ENCODE results near the gene TMEM94.

Gene TMEM94

DNA sequence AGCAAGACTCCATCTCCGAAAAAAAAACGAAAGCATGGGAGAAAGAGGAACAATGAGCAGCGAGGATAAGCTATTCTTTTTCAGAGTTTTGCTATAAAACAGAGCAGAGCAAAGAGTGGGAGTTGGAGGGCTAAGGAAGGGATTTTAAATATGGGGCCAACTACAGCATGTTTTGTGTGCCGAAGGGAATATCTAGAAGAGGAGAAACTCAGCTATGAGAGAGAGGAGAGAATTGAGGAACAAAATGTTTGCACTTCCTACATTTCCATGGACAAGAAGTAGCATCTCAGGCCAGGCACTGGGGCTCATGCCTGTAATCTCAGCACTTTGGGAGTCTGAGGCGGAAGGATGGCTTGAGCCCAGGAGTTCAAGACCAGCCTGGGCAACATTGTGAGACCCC lies 37.9 kb upstream of the TMEM94 start:
- no peaks in the 10 kb centered on the region for H3K4me1 ChIP-seq (ENCODE audit: control insufficient read depth in 1 of 2, insufficient read depth in 2 of 2, low read length in 2 of 2)
- no peak overlapping the region for H3K23ac ChIP-seq (ENCODE audit: low read length)

DNA sequence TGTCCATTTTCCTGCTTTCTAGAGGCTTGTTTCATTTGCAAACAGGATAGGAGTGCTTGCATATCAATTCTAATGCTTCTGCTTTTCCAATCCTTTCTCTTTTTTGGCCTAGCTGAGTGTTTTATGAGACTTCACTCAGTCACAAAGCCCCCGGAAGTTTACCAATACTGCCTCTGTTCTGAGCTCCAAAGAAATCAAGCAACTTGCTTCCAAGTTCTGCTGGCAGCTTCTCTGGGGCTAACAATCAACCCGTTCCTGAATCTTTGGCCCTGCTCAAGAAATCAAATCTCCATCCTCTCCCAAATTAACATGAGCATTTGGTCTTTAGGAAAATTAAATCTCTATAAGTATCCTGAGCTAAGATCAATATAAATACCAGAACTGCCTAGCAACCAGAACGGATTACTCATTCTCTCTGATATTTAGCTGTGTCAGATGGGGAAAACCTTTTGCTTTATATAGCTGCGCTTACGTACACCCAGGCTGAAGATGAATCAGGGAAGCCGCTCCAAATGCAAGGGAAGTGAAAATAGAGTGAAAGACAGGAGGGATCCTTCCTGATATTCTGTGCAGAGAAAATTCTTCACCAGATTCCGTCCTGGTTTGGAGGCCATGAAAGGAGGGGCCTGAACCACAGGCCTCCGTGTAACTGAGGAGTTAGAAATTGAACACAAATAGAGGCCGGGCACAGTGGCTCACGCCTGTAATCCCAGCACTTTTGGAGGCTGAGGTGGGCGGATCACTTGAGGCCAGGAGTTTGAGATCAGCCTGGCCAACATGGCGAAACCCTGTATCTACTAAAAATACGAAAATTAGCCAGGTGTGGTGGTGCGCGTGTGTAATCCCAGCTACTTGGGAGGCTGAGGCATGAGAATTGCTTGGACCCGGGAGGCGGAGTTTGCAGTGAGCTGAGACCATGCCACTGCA lies 27.6 kb upstream of the TMEM94 start:
- no peak overlapping the region for H2BK5ac ChIP-seq (ENCODE audit: low read depth, low read length, poor library complexity)
- peaks cover 3% of the 10 kb centered on the region in 2 experiments for H3K4me1 ChIP-seq (ENCODE audit: control insufficient read depth in 1 of 2, insufficient read depth in 2 of 2, low read length in 2 of 2)
- H3K79me2 ChIP-seq (ENCODE audit: control insufficient read depth, insufficient read depth, low read length, poor library complexity): no peaks in the 10 kb centered on the region
- H3K23ac ChIP-seq (ENCODE audit: low read length): no peak overlapping the region
- H2BK120ac ChIP-seq (ENCODE audit: insufficient read depth, low read length, poor library complexity): no peak overlapping the region
- no peak overlapping the region for H4K8ac ChIP-seq (ENCODE audit: low read depth, low read length)
- H4K91ac ChIP-seq (ENCODE audit: low read depth, low read length): peak overlapping the region; percentile 43
- DNase-seq: peak in 1 of 2 donors; percentile 57
- H3K9me3 ChIP-seq (ENCODE audit: insufficient read depth, low read depth, low read length): no peaks in the 10 kb centered on the region
- H3K9ac ChIP-seq (ENCODE audit: low read length): no peak overlapping the region
- H2AK5ac ChIP-seq (ENCODE audit: low read length): no peak overlapping the region
- H3K36me3 ChIP-seq (ENCODE audit: control insufficient read depth in 1 of 2, insufficient read depth in 2 of 2, low read length in 2 of 2): no peaks in the 10 kb centered on the region
- no peaks in the 10 kb centered on the region for H3K27me3 ChIP-seq (ENCODE audit: insufficient read depth, low read length)
- no CpG with 5 or more reads among the region's 17 CpGs for WGBS (ENCODE audit: extremely low coverage, insufficient coverage, insufficient read length)
- H4K12ac ChIP-seq (ENCODE audit: low read depth, low read length): no peak overlapping the region
- no peak overlapping the region for H3K27ac ChIP-seq (ENCODE audit: low read depth, low read length)
- H3K14ac ChIP-seq (ENCODE audit: low read length): no peak overlapping the region
- no peak overlapping the region for H3K4ac ChIP-seq (ENCODE audit: low read depth, low read length)
- no peak overlapping the region for H3K4me2 ChIP-seq (ENCODE audit: low read length)
- H2AFZ ChIP-seq (ENCODE audit: insufficient read depth, low read length, poor library complexity): no peak overlapping the region
- no peak overlapping the region for H3K4me3 ChIP-seq (ENCODE audit: low read depth, low read length)
- H3K18ac ChIP-seq (ENCODE audit: low read length): no peak overlapping the region
- no peak overlapping the region for H2BK12ac ChIP-seq (ENCODE audit: low read length)
- peaks cover 7% of the 10 kb centered on the region for H3K79me1 ChIP-seq (ENCODE audit: low read length)

More for the DNA sequence above, 37.9 kb upstream of the TMEM94 start:
- H3K27me3 ChIP-seq (ENCODE audit: insufficient read depth, low read length): no peaks in the 10 kb centered on the region
- H2AK5ac ChIP-seq (ENCODE audit: low read length): no peak overlapping the region
- H4K91ac ChIP-seq (ENCODE audit: low read depth, low read length): no peak overlapping the region
- no peak overlapping the region for H2BK120ac ChIP-seq (ENCODE audit: insufficient read depth, low read length, poor library complexity)
- H3K9ac ChIP-seq (ENCODE audit: low read length): no peak overlapping the region
- H3K36me3 ChIP-seq (ENCODE audit: control insufficient read depth in 1 of 2, insufficient read depth in 2 of 2, low read length in 2 of 2): no peaks in the 10 kb centered on the region
- no peak overlapping the region for H2BK12ac ChIP-seq (ENCODE audit: low read length)
- H3K14ac ChIP-seq (ENCODE audit: low read length): no peak overlapping the region
- H3K4me3 ChIP-seq (ENCODE audit: low read depth, low read length): no peak overlapping the region
- no peaks in the 10 kb centered on the region for H3K79me2 ChIP-seq (ENCODE audit: control insufficient read depth, insufficient read depth, low read length, poor library complexity)
- H3K9me3 ChIP-seq (ENCODE audit: insufficient read depth, low read depth, low read length): no peaks in the 10 kb centered on the region
- H3K18ac ChIP-seq (ENCODE audit: low read length): no peak overlapping the region
- H2BK5ac ChIP-seq (ENCODE audit: low read depth, low read length, poor library complexity): no peak overlapping the region
- no peak overlapping the region for H3K27ac ChIP-seq (ENCODE audit: low read depth, low read length)
- WGBS (ENCODE audit: extremely low coverage, insufficient coverage, insufficient read length): no CpG with 5 or more reads among the region's 5 CpGs
- no peak overlapping the region for H4K12ac ChIP-seq (ENCODE audit: low read depth, low read length)
- H3K4ac ChIP-seq (ENCODE audit: low read depth, low read length): no peak overlapping the region
- no peak overlapping the region for H3K4me2 ChIP-seq (ENCODE audit: low read length)
- no peaks in the 10 kb centered on the region for H3K79me1 ChIP-seq (ENCODE audit: low read length)
- DNase-seq: no peak
- H2AFZ ChIP-seq (ENCODE audit: insufficient read depth, low read length, poor library complexity): no peak overlapping the region
- H4K8ac ChIP-seq (ENCODE audit: low read depth, low read length): no peak overlapping the region

GRCh38 chr17:75430159-75430974 lies 26.1 kb upstream of the TMEM94 start:
- Histone ChIP-seq H2BK12ac (ENCODE audit: low read length) (peak overlapping the region; percentile 71), H4K12ac (ENCODE audit: low read depth, low read length) (no peak overlapping the region), H2AFZ (ENCODE audit: insufficient read depth, low read length, poor library complexity) (peak overlapping the region; percentile 30), H3K9me3 (ENCODE audit: insufficient read depth, low read depth, low read length) (no peaks in the 10 kb centered on the region), H3K18ac (ENCODE audit: low read length) (no peak overlapping the region), H3K79me2 (ENCODE audit: control insufficient read depth, insufficient read depth, low read length, poor library complexity) (no peaks in the 10 kb centered on the region), H3K27ac (ENCODE audit: low read depth, low read length) (peak overlapping the region; percentile 75), H3K9ac (ENCODE audit: low read length) (no peak overlapping the region), H2BK5ac (ENCODE audit: low read depth, low read length, poor library complexity) (peak overlapping the region; percentile 25), H3K4me1 (ENCODE audit: control insufficient read depth in 1 of 2, insufficient read depth in 2 of 2, low read length in 2 of 2) (peaks cover 3% of the 10 kb centered on the region in 2 experiments), H3K14ac (ENCODE audit: low read length) (no peak overlapping the region), H3K23ac (ENCODE audit: low read length) (no peak overlapping the region), H2BK120ac (ENCODE audit: insufficient read depth, low read length, poor library complexity) (peak overlapping the region; percentile 57), H3K36me3 (ENCODE audit: control insufficient read depth in 1 of 2, insufficient read depth in 2 of 2, low read length in 2 of 2) (no peaks in the 10 kb centered on the region), H3K79me1 (ENCODE audit: low read length) (peaks cover 7% of the 10 kb centered on the region), H4K8ac (ENCODE audit: low read depth, low read length) (no peak overlapping the region), H2AK5ac (ENCODE audit: low read length) (no peak overlapping the region), H3K4ac (ENCODE audit: low read depth, low read length) (no peak overlapping the region), H4K91ac (ENCODE audit: low read depth, low read length) (peak overlapping the region; percentile 43), H3K4me3 (ENCODE audit: low read depth, low read length) (no peak overlapping the region), H3K27me3 (ENCODE audit: insufficient read depth, low read length) (no peaks in the 10 kb centered on the region), H3K4me2 (ENCODE audit: low read length) (peak overlapping the region; percentile 44)
- DNase-seq: peak; percentile 73 to 79
- no CpG with 5 or more reads among the region's 11 CpGs for WGBS (ENCODE audit: extremely low coverage, insufficient coverage, insufficient read length)

- Histone ChIP-seq H3K36me3 (ENCODE audit: control insufficient read depth in 1 of 2, insufficient read depth in 2 of 2, low read length in 2 of 2) (no peaks in the 10 kb centered on the region), H3K79me1 (ENCODE audit: low read length) (peaks cover 7% of the 10 kb centered on the region), H3K9ac (ENCODE audit: low read length) (no peak overlapping the region), H3K4me1 (ENCODE audit: control insufficient read depth in 1 of 2, insufficient read depth in 2 of 2, low read length in 2 of 2) (peaks cover 3% of the 10 kb centered on the region in 2 experiments), H2AK5ac (ENCODE audit: low read length) (no peak overlapping the region), H3K27me3 (ENCODE audit: insufficient read depth, low read length) (no peaks in the 10 kb centered on the region), H2BK5ac (ENCODE audit: low read depth, low read length, poor library complexity) (no peak overlapping the region), H3K79me2 (ENCODE audit: control insufficient read depth, insufficient read depth, low read length, poor library complexity) (no peaks in the 10 kb centered on the region), H4K8ac (ENCODE audit: low read depth, low read length) (no peak overlapping the region), H3K18ac (ENCODE audit: low read length) (no peak overlapping the region), H3K4ac (ENCODE audit: low read depth, low read length) (no peak overlapping the region), H2AFZ (ENCODE audit: insufficient read depth, low read length, poor library complexity) (no peak overlapping the region), H3K14ac (ENCODE audit: low read length) (no peak overlapping the region), H4K91ac (ENCODE audit: low read depth, low read length) (no peak overlapping the region), H3K27ac (ENCODE audit: low read depth, low read length) (no peak overlapping the region), H3K23ac (ENCODE audit: low read length) (no peak overlapping the region), H2BK120ac (ENCODE audit: insufficient read depth, low read length, poor library complexity) (no peak overlapping the region), H3K9me3 (ENCODE audit: insufficient read depth, low read depth, low read length) (no peaks in the 10 kb centered on the region), H3K4me3 (ENCODE audit: low read depth, low read length) (no peak overlapping the region), H2BK12ac (ENCODE audit: low read length) (no peak overlapping the region), H4K12ac (ENCODE audit: low read depth, low read length) (no peak overlapping the region), H3K4me2 (ENCODE audit: low read length) (no peak overlapping the region)
- no CpG with 5 or more reads among the region's 6 CpGs for WGBS (ENCODE audit: extremely low coverage, insufficient coverage, insufficient read length)
- DNase-seq: no peak
Measured at GRCh38 chr17:75433218-75433783, 23.1 kb upstream of the TMEM94 start.

Measured in trophoblast cell (in vitro differentiated cells and primary cell).